CD4-positive, alpha-beta T cell treated with Interleukin-21 for 1 hour (primary cell): ENCODE measurements around the gene SRRM2.
A peak's percentile ranks its signal among the peaks of the same experiment; 100 is the strongest.

Experiments used
- DNase-seq: peaks from one replicate; pipeline ENCODE4 v3.0.0-alpha.2; 2020

Gene SRRM2

DNA sequence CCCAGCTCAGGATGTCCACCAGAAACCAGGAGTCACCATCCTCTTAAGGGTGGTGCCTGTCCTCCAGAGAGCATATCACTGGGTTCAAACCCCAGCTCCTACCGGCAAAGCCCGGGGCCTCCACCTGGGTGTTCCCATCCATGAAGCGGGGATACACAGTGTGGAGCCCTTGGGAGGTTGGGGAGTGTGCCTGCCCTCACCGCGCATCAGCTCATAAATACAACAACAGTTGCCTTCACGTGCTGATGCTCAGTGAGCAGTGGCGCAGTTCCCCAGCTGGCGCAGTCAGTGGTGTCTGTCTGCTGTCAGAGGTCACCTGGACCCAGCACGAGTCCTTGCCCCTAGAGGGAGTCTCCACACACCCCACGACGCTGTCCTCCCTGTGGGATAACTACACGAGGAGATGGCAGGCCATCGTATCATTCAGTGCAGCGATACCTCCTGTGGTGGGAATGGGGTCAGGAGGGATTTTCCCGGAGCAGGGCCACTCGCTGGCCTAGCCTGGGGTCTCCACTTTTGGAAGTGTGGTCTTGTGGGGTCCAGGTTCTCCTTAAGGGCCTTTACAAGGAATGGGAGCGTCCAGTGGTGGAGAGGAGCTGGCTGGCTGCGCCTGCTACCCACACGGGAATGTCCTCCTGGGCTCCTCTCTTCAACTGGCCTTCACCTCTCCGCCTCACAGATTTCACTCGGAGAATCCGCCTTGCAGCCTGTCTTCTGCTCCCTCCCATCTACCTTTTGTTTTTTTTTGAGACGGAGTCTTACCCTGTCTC is 26.9 kb downstream of the SRRM2 start:
- no peak for DNase-seq

GRCh38 chr16:2779978-2780898 is 27.8 kb downstream of the SRRM2 start:
- DNase-seq = no peak

- DNase-seq = no peak
Observed at GRCh38 chr16:2782583-2783351, 30.3 kb downstream of the SRRM2 start.

DNA sequence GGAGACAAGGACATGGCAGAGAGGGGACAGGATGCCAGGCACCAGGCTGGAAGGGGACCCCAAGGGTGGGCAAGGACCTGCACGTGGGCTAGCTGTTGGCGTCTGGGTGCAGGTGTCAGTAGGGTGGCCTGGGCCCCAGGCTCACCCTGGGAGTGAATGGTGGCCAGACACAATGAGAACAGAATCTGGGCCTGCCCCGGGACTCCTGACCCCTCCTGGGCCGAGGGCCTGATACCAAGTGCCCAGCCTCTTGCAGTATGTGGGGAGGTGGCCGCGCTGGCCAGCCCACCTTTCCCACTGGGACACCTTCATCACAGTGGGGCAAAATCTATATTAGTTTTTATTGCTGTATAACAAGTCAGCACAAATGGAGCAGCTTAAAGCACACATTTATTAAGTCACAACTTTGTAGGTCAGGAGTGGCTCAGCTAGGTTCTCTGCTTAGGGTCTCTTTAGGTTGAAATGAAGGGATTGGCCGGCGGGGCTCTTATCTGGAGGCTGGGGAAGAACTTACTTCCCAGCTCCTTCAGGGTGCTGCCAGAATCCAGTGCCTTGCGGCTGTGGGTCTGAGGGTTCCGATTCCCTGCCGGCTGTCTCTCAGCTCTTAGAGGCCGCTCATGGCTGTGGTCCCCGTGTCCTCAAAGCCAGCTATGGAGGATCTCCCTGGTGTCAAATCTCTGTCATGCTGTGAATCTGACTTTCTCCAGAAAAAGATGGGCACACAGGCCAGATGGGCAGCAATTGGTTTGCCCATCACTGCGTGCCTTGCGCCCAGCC is 31.3 kb downstream of the SRRM2 start:
- DNase-seq = no peak

DNA sequence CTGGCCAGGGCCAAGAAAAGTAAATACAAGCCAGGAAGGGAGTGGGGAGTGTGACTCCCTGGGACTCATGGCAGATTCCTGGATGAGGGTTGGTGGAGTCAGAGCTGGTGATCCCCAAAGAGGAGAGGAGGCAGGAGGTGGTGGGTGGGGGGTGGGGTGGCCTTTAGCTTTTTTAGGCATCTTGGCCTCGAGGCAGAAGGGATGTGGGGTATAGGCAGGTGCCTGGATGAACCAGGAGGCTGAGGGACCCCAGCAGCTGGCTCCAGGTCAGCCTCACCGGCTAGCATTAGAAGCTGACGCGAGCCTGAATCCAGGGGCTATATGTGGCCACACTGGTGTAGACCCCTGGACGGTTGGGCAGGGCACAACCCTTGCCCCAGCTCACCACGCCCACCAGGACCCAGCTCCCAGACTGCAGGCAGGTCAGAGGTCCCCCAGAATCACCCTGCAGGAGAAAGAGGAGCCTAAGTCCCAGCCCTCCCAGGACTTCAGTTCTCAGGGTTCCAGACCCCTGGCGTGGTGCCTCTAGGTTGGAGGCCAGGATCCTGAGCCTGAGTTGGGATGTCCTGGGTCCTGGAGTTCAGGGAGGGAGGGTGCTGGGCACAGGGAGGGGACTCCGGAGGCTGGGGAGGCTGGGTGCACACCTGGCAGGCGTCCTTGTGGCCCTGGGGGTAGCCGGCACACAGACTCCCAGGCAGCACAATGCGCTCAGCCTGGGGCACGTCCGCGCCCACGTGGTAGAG is 32.1 kb downstream of the SRRM2 start:
- DNase-seq = no peak

GRCh38 chr16:2785101-2785991 is 32.9 kb downstream of the SRRM2 start:
- peak; percentile 35 for DNase-seq

DNA sequence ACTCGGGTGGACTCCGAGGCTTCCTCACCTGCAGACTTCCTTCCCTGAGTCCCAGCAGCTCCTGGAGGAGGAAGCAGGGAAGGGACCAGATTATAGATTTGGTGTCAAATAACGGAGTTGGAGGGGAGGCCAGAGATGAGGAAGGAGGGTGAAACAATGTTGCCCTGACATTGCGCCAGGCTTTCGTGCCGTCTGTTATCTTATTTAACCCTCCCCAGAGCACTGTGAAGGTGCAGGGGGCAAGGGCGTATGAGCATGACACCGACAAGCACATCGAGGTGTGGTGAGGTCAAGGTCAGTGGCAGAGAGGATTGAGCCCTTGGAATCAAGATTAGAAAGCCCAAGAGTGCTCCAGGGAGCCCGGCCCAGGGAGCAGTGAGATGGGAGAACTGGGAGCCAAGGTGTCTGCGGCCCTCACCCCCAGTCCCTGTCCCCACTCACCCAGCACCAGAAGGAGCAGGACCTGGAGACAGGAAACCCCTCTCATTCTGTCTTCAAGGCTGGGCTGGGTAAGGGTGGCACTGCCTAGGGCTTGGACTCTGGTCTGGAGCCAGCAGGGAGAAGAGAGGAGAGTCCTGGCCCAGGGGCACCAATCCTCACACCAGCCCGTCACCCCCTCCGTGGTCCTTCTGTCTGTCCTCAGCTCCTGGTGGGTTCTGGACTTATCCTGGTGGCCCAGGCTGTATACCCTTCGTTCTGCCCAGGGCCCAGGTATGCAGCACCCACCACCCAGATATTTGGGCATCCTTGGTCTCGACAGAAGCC is 33.8 kb downstream of the SRRM2 start:
- DNase-seq = no peak

GRCh38 chr16:2786826-2787151 is 34.4 kb downstream of the SRRM2 start:
- DNase-seq = no peak

DNA sequence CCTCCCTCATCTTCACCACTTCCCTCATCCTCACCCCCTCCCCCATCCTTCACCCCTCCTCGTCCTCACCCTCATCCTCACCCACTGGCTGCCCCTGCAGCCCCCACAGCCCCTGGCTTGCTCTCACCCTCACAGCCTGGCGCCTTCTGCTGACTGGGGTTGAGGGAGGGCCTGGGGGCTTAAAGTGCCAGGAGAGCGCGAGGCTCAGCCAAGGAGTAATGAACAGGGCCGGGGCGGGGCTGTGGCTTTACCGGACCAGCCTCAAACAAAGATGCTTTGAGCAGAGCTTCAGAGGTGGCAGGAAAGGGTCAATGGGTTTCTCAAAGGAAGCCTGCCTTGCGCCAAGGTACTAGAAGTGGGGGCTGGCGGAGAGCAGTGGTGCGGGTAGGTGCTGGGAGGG is 35.0 kb downstream of the SRRM2 start, which contains the start of gene PRSS33:
PRSS33 (minus strand) TSS at position 155 of the 400 bp plus-strand sequence. CDS start 1,013 bp downstream, outside the sequence.
- no peak for DNase-seq

DNA sequence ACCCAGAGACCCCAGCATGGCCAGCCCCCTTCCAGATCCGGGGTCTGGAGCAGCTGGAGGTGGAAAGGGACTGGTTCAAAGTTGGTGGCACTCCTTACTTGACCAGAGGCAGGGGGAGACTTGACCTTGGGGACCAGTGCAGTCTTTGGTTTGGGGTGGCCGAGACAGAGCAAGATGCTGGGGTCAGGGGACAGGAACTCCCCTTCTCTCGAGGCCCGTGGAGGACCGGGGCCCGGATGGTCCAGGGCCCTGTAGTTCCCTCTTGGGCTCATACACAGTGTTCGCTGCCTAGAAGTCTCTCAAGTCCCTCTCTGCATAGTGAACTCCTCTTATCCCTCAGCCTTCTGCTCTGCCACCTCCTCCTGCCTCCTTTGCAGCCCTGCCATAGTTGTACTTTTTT is 35.5 kb downstream of the SRRM2 start:
- no peak for DNase-seq

DNA sequence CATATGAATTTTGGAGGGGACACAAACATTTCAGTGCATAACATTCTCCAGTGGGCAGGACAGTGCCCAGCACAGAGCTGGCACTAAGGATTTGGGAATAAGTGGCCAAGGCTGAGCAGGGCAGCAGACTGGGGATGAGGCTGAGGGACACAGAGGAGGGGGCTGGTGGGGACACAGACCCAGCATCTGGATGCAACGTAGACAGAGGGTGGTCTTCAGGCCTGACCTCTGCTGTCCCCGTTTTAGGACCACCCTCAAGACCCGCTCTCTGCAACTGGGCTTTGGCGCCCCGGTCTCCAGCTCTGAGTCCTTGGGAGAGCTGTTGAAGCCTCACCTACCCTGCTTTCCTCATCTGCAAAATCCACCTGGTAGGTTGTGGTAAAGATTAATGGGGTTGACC is 38.2 kb downstream of the SRRM2 start:
- no peak for DNase-seq

DNA sequence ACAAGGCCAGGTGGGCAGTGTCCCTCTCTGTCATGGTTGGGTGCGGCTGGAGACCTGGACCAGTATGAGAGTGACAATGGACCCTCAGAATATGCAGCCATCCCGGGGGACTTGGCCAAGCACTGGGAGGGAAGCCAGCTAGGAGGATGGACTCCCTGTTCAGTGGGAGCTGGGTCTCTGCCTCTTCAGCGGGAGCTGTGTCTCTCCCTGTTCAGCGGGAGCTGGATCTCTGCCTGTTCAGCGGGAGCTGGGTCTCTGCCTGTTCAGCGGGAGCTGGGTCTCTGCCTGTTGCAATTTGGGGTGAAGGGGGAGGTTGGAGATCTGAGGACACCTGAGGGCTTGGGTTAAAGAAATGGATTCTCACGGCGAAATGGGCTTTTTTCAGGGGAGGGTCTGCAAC is 38.7 kb downstream of the SRRM2 start:
- DNase-seq = no peak

- no peak for DNase-seq
Observed at GRCh38 chr16:2792940-2793339, 40.5 kb downstream of the SRRM2 start.

- no peak for DNase-seq
Observed at GRCh38 chr16:2795395-2796143, 43.1 kb downstream of the SRRM2 start.

- DNase-seq = no peak
Observed at GRCh38 chr16:2798723-2799204, 46.3 kb downstream of the SRRM2 start.

- no peak for DNase-seq
Observed at GRCh38 chr16:2799205-2799858, 46.9 kb downstream of the SRRM2 start.

DNA sequence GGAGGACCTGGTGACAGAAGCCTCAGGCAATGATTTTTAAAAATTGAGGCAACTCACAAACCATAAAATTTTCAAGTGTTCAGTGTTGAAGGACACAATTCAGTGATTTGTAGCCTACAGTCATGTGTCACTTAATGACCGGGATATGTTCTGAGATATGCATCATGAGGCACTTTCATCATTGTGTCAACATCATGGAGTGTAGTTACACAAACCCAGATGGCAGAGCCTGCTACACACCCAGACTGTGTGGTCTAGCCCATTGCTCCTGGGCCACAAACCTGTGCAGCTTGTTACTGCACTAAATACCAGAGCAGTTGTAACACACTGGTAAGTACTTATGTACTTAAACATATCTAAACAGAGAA is 47.4 kb downstream of the SRRM2 start:
- DNase-seq = no peak

DNA sequence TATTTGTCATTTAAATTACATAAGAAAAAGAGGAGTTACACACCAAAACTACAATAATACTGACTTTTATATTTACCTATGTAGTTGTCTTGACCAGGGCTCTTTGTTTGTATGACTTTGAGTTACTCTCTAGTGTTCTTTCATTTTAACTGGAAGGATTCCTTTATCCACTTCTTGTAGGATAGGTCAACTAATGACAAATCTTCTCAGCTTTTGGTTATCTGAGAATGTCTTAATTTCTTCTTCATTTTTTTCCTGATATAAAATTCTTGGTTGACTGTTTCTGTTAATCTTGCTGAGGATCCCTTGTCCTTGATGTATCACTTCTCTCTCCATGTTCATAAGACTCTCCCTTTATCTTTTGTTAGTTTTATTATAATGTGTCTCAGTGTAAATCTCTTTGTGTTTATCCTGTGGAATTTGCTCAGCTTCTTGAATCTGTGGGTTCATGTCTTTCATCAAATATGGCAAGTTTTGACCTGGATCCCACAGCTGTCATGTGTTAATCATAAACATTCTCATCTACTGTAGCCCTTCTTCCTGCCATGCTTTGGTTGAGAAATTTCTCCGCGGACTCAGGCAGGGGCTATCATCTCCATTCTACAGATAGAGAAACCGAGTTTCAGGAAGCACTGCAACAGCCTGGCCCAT is 51.2 kb downstream of the SRRM2 start:
- no peak for DNase-seq
